HUDEP-2 (cell line): ENCODE data around the gene RPL23.

Experiments used
- DNase-seq, 76 experiments: peaks; one replicate each; lab custom pipeline; 2025; ENCODE audit not compliant: unreplicated experiment in 76 of 76; lab: John Stamatoyannopoulos, UW

RPL23 gene

DNA sequence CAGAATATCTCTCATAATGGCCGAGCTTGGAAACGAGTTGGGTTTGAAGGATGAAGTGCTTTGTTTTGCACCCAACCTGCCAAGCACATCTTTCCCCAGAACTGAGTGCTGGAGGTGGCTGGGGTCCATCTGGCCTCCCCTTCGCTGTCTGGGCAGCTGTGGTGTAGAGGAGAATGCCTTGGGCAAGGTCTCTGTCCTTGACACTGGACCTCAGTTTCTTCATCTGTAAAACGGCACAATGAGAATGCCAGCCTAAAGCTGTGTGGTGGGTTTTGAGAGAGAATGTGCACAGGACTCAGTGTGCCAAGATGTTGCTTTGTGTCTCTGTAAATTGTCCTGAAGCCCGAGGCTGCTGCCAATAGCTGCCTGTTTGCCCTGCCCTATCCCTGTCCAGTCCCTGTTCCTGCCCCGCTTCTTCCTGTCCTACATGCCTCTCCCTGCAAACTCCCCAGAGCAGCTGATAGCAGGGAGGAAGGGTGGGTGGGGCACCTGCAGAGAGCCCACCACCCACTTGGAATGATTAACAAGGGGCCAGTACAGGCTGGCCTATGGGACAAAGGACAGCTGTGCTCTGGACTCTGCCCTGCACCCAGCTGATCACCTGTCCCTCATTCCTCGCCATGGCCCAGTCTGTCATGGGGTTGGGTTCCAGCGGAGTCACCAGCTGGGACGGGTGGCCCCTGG, 31.7 kb upstream of the RPL23 start:
- DNase-seq, result no peak

DNA sequence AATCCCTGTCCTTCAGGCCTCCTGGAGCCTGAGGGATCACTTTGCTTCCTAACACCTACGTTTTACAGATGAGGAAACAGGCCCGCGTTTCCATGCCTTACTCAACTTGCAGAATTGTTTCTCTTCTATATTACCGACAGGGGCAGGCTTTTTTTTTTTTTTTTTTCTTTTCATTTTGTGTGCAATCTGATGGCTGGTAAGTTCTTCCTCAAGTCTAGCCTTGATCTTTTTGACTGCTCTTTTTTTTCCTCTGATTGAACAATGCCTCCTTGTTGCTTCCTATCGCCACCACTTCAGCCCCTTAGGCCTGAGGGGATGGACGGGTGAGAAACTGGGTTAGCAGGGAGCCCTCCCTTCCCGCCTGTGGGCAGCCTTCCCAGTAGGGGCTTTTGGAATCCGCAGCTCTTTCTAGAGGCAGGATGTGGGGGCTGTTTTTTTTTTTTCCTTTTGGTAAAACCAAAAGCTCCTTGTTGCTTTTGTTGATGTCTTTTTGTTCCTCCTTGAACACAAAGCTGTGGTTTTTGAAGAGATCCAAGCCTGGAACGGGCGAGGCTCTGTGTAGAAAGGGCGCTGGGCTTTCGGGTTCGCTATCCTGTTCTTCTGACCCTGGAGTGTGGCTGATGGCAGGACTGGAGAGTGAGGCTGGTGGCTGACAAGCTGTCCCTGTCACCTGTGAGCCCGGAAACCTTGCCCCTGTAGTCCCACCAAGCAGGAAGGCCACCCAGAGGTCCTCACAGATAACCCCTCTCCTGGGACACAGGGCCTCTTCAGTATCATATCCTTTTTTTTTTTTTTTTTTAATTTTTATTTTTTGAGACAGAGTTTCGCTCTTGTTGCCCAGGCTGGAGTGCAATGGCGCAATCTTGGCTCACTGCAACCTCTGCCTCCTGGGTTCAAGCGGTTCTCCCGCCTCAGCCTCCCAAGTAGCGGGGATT, 30.3 kb upstream of the RPL23 start:
- no peak for DNase-seq

DNA sequence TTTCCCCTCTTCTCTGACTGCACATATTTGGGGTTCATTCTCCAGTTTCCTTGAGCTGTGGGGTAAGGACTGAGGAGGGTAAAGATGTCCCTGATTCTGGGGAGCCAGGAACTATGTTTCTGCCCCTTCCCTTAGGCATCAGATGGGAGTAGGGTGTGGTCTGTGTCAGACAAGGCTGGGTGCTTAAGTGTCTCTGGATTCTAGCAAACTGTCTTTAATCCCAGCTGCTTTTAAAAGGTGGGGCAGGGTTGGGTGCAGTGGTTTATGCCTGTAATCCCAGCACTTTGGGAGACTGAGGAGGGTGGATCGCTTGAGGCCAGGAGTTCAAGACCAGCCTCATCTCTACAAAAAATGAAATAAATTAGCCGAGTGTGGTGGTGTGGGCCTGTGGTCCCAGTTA, 29.3 kb upstream of the RPL23 start:
- DNase-seq, result no peak

DNA sequence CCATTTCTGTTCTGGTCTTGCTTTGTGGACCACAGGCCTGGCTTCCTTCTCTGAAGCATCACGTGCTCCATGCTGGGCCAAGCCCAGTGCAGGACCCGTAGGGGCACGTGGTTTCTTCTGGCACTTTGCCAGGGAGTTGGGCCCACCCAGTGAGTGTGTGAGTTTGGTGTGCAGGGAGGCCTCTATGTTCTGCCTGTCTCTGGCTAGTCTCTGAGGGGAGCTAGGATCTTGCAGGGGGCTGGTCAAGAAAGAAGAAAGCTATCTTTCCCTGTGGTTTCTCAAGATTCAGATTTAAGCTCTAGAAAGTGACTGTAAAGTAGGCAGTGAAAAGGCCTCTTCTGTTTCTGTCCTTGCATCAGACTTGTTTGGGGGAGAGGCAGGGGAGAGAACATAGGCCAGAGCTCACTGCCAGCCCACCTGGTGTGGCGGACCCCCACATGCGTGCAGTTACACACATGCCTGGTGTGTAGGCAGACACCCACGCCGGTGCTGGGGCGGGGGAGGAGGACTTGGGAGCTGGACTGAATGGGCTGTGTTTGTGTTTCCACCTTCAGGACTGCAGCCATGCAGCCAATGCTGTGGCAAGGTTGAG, 28.2 kb upstream of the RPL23 start:
- DNase-seq, result peak in 73 of 76 experiments; percentile 14 to 92 (median 80)

DNA sequence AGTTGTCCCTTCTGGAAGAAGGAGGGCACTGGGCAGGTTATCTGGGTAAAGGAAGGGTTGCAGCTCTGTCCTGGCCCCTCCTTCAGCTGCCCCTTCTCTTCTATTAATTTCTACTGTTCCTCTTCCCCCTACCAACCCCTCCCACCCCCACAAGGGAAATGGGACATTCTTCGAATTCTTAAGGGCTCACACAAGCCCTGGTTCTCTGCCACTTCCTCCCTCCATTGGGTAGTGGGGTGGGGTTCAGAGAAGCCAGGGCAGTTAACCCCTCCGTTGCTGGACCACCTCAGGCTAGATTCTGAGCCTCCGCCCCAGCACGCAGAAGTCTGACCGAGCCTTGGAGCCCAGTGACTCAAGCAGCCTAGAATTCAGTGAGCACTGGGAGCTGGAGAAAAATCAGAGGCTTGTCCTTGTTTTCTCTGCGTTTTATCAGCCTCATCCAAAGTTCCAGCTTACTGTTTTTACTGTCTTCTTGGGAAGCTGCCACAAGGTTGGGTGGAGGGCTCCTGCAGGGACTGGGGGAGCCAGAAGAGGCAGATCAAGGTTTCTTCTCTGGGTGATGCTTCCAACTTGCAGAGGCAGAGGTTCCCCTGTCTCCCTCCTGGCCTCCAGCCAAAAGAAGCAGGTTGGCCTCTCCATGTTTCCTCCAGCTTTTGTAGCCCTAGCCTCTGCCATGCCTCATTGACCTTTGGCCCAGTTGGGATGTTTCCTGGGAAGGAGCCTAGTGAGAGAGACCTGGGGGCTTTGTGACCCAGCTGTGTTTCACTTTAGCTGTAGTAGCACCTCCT, 26.6 kb upstream of the RPL23 start:
- no peak for DNase-seq

DNA sequence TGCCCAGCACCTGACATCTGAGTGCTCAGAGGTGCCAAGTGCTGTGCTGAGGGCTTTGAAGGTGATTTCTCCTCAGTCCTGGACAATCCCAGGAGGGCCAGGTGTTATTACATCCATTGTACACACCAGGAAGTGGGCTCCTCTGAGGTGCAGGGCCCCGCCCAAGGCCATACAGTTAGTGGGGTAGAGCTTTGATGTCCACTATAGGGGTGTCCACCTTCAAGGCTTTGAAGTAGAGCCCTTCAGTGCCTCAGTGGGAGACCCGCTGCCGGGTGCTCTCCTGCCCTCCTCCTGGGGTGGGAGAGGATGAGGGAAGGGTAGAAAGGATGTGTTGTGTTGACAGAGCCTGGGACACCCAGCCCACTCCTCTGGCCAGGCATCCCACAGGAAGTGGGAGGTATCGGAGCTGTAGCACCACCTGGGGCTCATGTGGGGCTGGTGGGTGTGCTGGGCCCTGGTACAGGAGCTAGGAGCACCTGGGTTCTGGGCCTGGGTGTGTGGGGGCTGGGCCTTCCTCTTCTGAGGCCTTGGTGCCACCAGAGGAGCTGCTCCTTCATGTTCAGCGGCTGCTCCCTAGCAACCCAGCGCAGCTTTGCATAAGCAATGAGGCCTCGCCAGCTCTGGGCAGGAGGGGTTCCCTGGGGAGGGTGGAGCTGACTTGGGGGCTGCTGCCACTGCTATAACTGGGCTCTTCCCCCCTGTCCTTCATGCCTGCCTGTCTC, 23.8 kb upstream of the RPL23 start:
- DNase-seq, result no peak

DNA sequence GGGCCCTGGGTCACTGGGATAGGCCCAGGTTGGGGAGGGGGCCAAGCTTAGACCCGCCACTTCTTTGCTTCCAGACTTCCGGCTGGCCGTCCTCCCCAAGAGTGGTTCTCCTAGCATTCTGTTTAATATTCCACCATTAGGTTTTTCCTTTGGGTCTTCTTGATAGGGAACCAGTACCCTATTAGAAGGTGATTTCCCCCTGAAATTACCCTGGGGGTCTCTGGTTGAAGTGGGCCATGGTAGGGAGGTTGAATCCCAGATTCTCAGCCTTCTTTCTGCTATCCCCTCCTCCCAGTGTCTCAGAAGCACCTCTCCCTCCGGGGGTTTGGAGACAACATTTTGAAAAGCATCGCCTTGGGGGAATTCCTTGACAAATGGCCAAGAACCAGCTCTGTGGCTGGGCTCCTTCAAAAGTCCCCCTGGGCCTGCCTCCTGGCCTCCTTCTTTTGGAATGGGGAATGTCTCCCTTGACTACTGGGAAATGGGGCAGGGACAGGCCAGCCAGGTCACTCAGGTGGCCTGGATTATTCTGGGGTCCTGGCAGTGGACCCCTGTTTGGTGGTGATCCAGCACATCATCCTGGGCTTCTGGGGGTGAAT, 22.1 kb upstream of the RPL23 start:
- DNase-seq, result no peak

DNA sequence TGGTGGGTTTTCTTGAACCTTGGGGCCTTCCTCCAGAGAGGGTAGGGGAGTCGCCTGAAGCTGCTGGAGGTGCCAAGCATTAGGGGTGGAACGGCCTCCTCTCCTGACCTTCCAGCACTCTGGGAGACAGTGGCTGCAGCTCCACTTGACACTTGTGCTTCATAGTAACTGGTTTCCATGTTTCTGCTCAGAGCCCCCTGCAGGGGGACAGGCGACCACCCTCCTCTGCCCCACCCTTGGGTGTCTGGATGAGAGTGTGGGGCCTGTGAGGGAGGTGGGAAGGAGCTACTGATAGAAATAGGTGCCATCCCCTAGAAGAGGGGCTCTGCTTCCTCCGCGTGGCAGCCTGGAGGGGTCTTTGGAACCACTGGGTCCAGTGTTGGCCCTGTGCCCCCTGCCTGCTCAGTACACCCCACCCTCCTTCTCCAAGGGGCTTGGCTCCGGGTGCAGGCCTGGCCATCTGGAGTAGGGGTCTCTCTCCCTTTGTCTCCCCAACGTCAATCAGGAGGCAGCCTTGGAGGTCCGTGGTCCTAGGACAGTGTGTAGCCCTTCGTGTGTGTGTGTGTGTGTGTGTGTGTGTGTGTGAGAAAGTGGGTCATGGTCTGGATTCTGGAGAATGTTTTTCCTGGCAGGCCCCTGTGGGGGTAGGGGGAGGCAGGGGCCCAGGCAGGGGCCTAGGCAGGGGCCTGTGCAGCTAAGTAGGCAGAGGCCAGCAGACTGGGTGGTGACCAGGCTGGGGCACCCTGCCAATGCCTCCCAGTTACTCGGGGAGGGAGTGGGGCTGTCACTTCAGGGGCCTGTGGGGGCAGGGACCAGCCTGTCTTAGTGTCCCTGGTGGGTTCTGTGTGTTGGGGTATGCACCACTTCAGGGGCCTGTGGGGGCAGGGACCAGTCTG, 21.2 kb upstream of the RPL23 start:
- DNase-seq, result peak in 43 of 76 experiments; percentile 2 to 50 (median 29)

DNA sequence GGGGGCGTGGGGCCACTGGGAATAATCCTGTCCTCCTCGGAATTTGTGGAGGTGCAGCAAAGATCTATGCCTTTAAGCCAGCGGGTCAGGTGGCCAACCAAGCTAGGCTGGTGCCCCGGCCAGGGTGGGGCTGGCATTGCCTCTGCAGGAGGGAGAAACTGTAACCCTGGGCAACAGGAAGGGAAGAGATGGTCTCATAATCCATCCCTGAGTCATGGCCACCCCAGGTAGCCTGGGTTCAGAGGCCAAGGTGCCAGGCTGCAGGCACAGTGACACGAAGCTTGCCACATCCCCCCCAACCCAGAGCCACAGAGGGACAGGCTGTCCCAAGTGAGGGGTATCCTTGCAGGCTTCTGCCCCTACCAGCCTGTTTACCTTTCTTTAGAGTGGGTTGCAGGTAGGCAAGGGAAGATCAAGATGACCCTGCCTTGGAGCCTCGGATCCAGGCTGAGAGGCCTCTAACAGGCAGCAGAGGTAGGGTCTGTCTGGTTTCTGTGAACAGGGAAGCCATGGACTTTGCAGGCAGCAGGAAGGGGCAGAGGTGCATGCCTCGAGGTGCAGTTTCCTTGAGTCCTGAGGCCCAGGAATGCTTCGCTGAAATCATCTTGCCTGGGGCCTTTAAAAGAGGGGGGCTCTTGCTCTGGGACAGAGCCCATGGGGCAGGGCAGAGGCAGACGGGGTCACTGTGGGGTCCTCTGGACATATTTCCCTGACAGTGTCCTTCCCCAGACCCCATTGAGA, 20.3 kb upstream of the RPL23 start:
- no peak for DNase-seq

DNA sequence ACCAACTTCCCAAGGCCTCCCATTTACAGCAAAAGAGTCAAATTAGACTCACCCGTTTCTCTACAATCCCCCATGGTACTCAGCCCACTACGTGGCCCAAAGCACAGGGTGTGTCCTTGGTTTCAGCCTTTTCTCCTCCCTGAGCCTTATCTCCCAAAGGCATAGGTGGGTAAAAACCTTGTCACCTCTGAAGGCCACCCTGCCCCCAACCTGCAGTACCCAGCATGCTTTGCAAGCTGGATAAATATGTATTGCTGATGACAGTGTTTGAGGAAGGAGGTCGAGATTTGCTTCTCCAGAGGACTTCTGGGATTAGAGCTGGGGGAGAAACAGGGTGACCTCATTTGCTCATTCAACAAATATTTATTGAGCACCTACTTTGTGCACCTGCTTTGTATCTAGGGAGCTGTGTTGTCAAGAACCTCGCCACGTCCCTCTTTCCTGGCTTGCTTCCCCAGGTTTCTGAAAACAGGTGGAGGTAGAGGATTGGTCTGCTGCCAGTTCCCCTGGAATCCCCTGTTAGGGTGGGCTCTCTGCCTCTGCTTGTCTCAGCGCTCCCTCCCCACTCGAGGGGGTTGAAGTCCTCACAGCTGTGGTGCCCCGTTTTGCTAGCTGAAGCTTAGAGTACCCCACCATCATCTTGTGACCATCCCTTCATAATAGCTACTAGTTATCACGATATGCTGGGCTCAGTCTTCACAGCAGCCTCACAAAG, 19.3 kb upstream of the RPL23 start:
- peak in 9 of 76 experiments; percentile 12 to 37 (median 29) for DNase-seq

DNA sequence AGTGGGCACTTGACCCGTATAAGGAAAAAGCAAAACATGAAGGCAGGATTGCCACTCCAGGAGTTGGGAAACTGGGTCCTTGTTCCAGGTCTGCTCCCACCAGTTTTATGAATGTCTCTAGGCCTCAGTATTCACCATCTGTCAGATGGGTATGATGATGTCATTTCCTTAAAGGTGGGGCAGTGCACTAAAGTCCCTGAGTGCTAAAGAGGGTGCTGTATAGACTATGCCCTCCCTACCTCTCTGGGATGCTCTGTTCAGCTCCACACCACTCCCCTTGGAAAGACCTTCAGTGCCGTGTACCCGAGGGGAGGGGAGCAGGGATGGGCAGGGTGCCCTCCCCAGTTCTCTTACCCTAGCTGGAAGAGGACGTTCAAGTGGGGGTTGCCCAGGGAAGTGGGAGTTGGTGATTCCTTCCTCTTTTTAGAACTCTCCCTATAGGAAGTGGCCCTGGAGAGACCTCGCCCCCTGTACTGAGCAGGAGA, 18.5 kb upstream of the RPL23 start:
- DNase-seq, result no peak

DNA sequence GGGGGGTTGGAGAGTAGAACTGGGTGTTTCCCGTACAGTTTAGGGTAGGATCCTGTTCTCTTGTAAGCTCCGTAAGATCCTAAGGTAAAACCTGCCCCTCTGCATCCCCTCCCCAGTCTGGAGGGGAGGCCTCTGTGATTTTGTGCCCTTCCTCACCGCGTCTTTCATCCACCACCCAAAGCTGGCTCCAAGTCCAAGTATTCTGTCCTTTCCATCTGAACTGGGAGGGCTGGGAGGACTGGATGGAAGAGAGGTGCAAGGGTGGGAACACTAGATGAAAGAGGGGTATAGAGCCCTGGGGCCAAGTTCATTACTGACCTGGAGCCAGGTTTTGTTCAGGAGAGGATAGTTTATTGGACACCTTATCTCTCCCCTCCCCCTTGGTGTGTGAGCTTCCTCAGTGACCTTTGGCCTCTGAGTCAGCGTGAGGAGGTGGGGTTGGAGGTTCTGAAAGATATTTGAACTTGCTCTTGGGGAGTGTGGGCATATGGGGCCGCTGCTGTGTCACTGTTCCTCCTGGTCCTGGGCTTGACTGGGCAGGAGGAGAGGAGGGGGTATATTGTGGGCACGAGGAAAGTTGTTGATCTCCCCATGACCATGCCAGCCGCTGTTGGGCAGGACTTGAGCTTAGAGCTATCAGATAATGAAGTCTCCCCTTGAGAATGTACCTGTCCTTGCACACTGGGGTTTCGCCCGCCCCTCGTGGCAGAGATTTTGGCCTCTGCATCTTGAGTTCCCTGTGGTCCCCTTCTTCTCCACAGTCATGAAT, 17.9 kb upstream of the RPL23 start:
- DNase-seq, result peak in 72 of 76 experiments; percentile 21 to 89 (median 63)

DNA sequence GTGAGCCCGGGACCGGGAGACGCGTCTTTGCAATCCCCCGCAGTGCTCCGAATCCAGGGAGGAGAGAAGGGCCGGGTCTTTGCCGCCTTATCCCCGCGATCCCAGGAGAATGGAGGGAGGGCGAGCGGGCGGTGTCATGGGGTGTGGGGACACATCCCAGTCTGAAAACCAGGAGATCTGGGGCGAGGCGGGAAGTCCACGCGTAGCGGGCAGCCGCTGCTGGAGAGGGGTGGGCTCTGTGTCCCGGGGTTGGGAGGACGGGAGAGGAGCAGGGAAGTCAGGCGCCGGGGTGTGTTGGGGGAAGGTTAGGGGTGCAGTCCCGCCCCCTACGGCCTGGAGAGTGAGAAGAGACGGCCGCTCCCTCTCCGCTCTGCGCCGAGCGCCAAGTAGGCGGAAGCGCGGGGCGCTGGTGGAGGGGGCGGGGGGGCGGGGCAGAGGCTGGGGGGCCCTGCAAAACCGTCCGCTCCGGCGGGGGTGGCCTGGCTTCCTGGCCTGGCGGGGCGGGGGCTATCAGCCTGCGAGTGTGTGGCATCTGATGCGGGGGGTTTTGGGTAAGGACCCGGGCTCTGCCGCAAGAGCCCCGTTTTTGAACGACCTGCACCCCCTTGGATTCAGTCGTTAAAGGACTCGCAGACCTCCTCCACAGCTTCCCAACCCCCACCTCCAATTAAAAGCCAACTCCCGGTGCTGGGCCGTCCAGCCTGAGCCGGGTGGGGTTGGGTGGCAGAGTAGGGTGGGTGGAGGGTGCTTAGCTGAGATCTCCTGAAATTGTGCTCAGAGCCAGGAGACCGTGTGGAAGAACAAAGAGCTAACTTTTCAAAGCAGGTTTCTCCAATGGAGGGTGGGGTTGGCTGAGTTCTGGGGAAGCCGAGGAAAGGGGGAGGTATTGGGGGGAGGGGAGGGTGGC, 17.0 kb upstream of the RPL23 start:
- DNase-seq, result peak in 53 of 76 experiments; percentile 9 to 87 (median 46)

DNA sequence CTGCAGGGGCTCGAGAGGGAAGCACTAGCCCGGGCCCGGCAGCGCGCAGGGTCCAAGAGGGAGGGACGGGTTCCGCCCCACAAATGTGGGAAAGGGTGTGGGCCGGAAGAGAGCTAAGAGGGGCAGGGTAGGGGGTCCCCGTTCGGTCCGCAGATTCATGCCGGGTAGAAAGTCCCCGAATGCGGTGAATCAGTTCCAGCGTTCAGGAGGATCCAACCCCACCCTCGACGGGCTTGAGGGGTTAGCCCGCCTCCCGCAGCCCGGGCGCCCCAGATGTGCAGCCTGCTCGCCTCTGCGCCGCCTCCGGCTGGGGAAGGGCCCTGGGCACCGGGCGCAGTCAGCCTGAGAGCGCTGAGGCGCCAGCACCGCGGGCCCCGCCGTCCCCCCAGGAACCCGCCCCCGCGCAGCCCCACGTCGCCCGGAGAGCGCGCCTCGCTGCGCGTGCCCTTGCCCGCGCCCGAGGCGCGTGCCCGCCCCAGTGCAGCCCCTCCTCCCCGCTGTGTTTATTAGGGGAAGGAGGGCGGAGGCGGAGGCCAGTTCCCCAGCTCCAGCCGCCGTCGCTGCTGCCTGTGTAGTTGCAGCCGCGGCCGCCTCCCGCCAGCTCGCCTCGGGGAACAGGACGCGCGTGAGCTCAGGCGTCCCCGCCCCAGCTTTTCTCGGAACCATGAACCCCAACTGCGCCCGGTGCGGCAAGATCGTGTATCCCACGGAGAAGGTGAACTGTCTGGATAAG, 16.2 kb upstream of the RPL23 start, which contains the start of gene LASP1:
Gene LASP1 (plus strand): TSS at position 533 of the 733 bp plus-strand sequence. CDS start 132 bp downstream, at position 665.
- DNase-seq, result peak in 72 of 76 experiments; percentile 37 to 91 (median 76)
